ENCODE data around the gene IL1R2.

IL1R2 gene

DNA sequence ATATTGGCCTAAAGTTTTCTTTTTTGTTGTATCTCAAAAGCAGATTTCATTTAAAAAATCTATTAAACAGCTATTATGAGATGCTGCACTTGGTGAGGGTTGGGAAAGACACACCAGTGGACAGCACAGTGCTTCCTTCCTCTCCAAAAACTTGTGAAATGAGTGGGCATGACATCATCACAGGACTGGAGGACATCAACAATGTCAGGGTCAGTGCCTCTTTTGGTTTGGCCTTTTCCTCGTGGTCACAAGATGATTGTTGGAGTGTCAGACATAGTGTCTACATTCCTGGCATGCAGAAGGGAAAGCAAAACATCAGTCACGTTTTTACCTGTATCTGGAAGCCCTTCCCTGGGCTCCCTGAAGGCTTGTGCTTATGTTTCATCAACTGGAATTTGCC is 49.6 kb downstream of the IL1R2 start:
- no peak for DNase-seq (ENCODE audit: low read depth in 2 of 2)

DNA sequence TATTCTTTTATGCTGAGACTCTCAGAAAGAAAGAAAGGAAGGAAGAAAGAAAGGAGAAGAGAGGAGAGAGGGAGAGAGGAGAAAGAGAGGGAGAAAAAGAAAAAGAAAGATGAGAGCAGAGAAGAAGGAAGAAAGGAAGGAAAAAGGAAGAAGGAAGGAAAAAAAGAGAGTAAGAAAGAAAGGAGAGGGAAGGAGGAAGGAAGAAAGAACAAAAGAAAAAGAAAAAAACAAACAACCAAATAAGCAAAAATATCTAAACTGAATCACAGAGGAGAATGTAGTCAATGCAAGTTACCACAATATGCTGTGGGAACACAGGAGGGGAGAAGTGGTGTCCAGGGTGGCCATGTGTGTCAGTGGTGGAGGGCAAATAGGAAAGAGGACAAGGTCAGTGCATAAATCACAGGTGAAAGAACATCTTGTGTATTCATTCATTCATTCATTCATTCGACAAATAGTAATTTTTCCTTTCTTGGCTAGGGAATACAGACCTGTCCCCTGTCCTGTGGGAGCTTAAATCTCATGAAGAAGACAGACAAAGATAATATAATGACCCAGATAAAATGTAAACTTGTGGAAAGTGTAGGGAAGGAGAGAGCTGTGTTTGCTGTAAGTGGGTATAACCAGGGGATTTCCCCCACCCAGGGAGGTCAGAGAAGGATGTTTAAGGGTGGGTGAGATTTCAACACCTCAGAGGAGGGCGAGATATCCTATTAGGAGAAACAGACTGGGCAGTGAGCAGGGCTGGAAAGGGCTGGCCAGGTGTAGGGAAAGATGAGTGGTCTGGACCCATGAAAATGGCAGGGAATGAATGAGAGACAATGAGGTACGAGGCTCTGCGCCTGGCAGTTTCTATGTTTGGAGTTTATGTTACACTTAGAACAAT is 50.7 kb downstream of the IL1R2 start:
- no peak for DNase-seq (ENCODE audit: low read depth in 2 of 2)

DNA sequence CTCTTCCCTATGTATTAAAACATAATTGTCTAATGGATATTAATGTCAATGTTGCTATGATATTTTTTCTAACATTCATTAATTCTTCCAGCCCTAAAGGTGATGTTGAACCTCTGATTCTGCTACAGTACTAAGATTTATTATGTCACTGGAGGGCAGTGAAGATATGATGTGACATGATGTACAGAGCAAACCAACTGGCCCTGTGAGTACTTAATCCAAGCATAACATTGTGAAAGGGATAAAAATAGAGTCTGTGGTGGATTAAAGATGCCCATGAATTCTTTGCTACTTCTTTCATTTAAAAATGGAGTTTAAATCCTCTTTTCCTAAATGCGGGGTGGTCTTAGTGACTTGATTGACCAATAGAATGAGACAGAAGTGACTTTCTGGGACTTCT is 51.8 kb downstream of the IL1R2 start:
- no peak for DNase-seq (ENCODE audit: low read depth in 2 of 2)

DNA sequence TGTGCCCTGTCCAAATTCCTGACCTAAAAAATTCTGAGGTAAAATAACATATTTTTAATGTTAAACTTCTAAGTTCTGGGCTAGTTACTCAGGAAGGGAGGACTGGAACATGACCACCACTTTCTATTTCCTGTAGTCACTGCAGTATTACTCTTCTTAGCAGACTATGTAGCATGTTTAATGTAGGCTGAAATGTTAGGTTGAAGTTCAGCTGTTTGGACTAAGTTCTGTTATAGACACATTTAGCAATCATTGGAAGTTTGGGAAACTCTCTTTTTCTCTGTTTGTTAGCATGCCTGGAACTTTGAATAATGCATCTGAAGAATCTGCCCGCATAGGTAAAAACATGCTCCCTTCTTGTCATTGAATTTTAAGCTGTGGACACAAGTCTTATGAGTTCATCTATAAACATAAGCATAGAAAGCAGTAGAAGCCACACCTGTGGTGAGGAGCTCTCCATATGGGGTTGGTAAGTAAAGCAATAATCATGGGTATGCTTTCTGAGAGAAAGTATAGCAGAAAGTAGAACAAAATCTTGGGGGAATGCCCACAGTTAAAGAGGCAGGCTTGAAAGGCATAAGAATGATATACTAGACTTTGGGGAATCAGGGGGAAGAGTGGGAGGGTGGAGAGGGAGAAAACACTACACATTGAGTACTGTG is 52.6 kb downstream of the IL1R2 start:
- DNase-seq (ENCODE audit: low read depth in 2 of 2): no peak

DNA sequence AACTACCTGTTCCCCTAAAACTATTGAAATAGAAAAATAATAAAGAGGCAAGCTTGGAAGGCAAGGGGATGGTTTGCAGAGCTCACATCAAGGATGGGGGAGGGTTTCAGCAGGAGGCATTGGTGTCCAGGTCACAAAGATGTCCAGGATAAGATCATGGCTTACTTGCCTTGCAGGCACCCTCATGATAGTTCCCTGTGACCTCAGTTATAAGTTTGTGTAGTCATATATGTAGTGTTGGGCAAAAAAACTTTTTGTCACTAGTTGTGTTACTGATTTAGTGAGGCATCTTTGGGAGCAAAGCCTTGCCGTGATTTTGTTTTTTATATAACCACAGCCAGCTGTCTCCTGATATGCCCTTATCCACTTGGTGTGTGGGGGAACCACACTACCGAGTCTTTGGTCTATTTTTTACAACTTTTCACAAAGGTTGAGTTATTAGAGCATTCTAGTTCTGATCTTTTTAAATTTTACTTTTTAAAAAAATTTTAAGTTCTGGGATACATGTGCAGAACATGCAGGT is 53.3 kb downstream of the IL1R2 start:
- no peak for DNase-seq (ENCODE audit: low read depth in 2 of 2)

DNA sequence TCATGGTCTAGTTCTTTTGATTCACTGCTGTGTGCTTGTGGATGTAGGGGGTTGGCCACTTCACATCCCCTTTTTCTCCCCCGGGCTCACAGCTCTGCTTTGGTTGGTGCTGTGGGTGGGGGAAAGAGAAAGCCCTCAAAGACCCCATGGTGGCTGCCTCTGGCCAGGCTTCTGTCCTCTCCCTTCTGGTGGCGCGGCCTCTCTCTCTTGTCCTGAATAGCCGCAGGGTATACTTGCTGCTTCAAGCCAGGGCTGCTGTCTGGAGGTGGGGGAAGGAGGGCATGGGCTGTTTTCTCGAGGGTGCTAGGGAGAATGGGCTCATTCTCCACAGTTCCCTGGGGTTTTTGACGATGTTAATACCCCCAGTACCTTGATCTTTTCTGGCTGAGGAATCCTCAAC is 53.9 kb downstream of the IL1R2 start:
- no peak for DNase-seq (ENCODE audit: low read depth in 2 of 2)

DNA sequence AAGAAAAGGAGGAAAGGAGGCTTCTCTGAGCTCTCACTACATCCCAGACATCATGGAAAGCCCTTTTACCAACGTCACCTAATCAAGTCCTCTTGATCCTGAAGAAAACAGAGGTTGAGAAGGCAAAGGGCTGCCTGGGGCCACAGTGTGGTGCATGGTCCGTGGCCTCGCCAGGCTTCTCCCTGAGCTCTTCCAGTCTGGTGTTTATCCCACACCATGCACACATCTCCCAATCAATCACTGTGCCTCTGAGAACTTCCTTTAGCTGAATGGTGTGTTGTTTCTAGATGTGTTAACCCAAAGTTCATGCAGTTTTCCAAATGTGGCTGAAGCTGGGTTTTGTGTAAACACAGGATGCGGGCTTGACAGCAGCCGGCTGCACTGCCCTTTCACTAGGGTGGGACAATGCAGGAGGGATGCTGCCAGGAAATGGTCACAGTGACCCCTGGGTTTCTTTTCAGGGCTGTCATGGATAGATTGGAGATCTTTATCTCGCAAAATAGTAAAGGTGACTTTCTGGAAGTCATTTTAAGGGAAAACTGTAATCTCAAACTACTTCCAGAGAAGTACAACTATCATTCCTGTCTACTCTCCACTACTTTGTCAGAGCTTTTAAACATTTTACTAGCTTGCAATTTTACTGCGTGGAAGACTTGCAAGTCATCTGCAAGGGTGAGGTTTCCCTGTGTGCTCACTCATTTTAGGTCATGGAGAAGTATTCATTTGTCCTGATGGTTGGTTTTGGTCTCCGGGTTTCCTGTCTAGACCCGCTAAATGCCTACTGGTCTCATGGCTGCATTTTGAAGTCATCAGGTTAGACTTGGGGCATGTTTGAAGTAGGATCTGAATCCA is 54.6 kb downstream of the IL1R2 start:
- DNase-seq (ENCODE audit: low read depth in 2 of 2): no peak

DNA sequence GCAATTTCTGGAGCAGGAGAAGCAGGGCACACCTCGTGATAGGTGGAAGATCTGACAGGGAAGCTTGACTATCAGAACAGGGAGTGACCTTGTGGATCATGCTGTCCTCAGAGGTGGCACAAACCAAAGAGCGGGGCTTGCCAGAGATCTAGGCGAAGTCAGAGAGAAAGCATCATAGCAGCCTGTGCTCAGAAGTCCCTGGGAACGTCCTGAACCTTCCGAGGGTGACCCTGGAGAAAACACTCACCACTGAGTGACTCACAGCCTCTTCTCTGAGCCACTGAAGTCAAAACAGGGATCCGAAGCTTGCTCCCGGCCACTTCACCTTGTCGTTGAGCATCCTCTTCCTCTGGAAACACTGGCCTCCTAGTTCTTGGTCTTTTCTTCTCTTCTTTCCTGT is 56.7 kb downstream of the IL1R2 start:
- DNase-seq (ENCODE audit: low read depth in 2 of 2): no peak

DNA sequence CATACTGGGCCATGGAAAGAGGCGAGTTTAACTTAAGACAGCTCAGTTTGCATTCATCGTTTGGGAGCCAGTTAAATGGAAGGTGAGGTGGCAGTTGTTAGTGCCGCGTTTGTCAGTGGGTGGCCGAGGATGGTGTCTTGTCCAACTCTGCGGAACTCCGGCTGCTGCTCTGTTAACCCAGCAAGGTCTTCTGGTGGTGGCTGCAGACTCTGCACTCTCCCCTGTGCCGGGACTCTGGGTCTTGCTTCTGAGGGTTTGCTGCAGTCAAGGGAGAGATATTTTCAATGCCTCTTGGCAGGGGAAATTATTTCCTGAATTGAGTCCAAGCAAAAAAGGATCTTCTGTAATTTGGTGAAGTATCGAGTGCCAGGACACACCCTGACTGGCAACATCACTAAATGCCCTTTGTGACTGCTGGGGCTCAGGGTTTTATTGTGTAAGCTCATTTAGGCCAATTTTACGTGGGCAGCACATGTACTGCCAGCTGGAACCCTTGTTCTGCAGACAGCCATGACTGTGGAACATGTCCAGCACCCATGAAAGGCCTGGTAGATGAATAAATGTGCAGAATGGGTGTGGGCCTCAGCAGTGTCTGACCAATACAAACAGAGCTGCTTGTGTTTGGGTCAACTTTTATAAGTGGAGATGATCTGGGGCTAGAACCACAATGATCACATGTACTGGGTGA is 58.1 kb downstream of the IL1R2 start:
- DNase-seq (ENCODE audit: low read depth in 2 of 2): no peak

DNA sequence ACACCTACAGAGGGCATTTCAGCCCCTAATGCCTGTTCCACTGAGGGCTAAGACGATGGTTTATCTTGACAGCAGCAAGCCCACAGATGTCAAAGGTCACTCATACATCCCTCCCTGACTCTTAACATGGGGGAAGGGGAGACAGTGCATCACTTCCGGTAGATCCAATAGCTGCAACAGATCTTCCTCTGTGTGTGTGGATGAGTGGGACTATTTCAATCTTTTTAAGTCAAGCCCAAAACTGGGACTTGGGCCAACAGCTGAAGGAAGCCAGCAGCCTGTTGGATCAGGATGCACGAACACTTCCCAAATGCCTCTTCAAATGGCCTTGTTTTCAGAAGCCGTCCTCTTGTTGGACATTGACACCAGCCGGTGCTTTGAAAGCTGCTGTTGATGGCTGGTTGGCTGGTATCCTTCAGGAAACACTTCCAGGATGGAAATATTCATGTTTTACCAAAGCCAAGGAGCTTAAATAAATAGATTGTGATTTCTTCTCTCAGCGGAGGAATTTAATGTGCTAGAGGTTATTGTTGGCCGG is 59.2 kb downstream of the IL1R2 start:
- DNase-seq (ENCODE audit: low read depth in 2 of 2): no peak

DNA sequence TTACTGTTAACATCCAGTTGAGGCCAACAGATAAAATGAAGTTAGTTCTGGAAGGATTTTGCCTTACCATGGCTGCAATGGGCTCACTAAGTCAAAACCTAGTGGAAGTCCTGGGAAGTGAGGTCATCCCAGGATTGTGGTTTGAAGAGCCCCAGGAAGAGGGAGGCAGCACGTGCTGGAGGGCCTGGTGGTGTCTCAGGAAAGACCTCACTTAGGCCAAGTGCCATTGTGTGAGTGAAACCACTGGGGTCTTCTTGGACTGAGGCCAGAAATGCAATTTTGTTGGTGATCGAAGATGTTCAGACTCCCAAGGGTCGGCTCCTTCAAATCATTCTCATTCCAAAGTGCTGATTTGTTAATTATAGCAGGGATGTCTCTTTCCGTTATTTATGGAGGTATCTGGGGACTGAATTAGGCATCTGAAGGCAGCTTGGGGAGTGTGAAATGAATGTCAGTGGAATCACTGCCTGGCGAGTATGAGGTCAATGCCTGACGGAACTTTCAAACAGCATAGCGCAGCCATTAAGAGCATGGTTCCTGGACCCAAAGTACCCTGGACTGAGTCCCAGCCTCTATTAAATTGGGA is 60.0 kb downstream of the IL1R2 start:
- no peak for DNase-seq (ENCODE audit: low read depth in 2 of 2)

DNA sequence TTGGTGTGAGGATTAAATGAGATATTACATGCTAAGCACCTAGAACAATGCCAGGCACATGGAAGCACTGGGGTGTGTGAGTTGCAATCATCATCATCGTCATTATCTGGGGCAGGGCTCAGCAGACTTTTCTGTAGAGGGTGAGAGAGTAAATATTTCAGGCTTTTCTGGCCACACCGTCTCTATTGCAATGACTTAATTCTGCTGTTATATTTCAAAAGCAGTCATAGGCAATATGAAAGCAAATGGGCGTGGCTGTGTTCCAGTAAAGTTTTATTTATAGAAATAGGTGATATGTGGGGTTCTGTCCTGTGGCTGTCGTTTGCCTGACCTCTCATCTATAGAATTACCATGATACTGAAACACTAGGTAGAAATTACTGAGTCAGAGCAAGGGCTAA is 60.6 kb downstream of the IL1R2 start:
- no peak for DNase-seq (ENCODE audit: low read depth in 2 of 2)

DNA sequence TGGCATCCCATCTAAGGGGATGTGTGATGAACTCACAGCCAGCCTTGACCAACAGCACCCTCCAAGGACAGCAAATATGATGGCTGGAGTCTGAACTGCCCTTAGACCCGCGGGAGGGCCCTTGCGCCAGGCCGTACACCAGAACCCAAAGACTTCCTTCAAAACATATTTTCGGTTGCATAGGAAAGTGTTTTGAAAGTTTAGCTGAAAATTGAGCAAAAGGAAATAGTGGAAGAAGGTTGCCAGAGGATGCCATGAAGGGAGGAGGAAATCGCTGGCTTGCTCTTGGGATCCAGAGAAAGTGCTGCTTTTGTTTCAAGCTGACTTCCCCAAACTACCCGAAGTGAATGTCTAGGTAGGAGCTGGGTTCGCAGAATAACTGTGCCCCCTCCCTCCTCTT is 61.3 kb downstream of the IL1R2 start:
- no peak for DNase-seq (ENCODE audit: low read depth in 2 of 2)

DNA sequence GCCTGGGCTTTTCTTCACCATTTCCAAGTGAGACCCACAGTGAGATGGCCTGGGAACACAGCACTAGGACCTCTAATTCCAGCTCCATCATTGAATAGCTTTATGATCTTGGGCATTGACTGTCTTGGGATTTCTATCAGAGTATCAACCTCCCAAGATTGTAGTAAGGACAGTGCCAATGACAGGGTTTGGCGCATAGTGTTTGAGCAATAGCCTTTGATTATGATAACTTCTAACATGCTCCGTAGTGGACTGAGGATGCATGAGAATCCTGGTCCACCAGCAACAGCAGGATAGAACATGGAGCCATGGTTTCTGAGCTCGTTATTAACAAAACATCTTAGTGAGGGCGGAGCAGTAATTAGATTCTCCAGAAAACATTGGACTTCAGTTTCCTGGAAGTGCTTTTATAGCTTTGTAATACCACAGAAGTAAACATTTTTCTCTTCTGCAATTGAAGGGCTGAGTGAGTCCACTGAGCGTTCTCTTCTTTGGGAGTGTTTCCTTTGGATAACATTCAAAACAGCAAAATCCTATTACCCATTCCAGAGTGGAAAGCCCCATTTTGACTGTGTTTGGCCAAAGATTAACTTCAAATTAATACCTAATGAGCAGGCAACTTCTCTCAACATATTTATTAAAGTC is 63.7 kb downstream of the IL1R2 start:
- no peak for DNase-seq (ENCODE audit: low read depth in 2 of 2)

DNA sequence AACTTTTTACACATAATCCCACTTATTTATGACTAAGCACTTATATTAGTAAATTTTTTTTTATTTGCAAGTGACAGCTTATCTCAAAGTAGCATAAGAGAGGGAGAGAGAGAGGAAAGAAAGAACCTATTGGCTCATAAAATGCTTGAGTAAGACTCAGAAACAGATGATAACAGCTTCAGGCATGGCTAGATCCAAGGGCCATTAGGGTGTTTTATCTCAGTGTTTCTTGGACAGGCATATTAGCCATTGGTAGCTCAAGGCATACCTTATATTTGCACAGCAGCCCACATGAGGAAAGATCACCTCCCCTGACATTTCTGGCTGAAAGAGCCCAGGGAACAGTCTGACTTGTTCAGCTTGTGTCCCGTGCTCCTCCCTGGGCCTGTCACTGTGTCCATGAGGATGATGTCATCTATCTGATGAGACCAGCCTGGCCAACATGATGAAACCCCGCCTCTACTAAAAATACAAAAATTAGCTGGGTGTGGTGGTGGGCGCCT is 64.4 kb downstream of the IL1R2 start:
- DNase-seq (ENCODE audit: low read depth in 2 of 2): no peak

DNA sequence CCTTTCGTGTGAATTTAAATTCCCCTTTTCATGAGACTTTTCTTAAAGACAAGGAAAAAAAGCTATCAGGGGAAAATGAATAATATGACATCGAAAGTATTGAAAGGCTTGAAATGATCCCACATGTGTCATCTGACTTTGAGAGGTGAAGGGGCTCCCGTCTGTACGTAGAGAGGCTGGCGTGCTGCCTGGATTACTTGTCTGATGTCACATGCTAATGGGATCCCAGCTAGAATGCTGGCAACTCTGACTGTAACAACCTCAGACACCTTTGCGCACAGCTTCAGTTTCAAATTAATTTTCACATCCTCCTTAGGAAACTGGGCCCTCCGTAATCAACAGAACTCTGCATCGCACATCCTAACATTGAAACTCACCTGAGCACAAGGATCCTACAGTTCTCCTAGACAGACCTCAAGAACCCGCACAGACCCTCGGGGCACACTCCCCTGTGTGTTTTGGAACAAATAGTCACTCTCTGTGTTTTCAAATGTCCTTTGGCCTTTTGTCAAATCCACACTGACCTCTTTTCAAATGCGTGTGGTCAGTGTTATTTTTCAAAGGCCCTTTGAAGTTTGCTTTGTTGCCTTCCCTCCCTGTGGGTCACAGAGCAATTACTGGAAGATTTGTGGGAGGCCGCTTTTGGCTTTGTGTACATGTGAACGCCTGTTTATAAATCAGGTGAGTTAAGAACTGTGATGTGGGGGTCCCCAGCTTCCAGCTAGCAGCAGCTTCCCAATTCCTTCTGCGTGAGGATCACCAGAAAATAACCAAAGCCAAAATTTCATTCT is 65.9 kb downstream of the IL1R2 start:
- no peak for DNase-seq (ENCODE audit: low read depth in 2 of 2)

DNA sequence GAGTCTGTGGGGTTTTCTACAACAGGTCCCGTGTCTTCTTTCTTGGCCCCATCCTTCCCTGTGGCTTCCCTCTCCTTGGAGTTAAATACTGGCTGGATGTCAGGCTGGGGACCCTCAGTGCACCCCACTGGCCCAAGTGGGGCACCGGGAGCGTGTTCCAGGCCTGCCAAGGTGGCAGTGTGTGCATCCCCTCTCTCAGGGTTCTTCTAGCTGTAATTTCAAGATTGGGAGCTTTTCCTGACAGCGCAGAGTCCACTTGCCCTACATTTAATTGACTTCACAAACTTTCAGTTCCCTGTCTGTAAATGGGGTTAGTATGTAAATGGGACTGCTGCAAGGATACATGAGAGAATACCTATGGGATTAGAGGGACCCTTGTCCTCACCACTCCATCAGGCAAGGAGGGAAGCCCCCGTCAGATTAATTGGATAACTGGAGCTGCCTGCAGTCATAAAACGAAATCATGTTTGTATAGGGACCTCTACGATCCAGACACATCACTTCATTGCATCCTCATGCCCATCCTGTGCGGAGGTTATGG is 66.6 kb downstream of the IL1R2 start:
- DNase-seq (ENCODE audit: low read depth in 2 of 2): no peak

DNA sequence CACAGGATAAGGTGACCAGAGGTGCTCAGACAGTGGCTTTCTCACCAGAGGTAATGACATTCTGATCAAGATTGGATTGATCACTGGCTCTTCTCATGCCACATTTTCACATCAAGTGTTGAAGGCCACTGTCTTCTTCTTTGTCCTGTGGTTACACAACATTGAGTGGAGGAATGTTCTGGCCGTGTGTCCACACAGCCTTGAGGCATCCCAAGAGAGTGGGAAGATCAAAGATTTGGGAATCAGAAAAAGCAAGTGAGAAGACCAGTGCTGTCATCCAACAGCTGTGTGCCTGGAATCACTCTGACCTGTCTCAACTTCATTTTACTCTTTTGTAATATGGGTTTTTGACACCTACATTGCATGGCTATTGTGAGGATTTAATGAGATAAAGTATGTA is 67.4 kb downstream of the IL1R2 start:
- DNase-seq (ENCODE audit: low read depth in 2 of 2): no peak

DNA sequence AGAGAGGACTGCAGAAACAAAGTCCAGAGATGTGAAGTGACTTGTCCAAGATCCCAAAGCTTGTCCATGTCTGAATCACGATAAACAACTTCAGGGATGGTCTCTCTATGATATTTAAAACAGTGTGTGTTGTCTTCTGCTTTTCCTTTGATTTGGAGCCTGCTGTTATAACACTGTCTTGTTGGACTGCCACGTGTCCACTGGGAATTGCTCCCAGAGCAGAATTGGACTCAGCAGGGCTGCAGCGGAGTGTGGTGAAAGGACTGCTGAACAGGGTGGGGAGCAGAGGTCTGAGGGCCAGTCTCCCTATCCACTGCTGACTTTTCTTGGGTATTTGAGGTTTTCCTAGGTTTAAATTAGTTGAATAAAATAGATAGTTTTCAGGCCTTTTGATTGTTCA is 68.3 kb downstream of the IL1R2 start:
- no peak for DNase-seq (ENCODE audit: low read depth in 2 of 2)
